Adrenal gland (tissue), 12 donors: ENCODE measurements around the gene ADGRG4. TPM values are rescaled to one million over a fixed set of nuclear protein-coding genes. Genes with fewer than 3 reads are reported as not detected.

ENCODE experiments used
- DNase-seq, 7 donors: peaks; one replicate each; pipeline ENCODE4 v3.0.0-alpha.2; 2019 to 2020
- H3K27ac ChIP-seq, 5 donors: fragments of 200-600 bp; sonication (generic) in 4 of 5; 1 replicate in 3 of 5; 2 replicates in 2 of 5; pipeline versions ENCODE4 v1.5.1 to v1.8.0; 2016 to 2020; ENCODE audit warnings: mild to moderate bottlenecking in 1 of 5
- H3K27me3 ChIP-seq: fragments of 200-600 bp; 2 replicates; pipeline ENCODE4 v1.8.0; 2021
- H3K36me3 ChIP-seq, 2 donors: fragments of 200-600 bp; replicated peaks in 1 of 2; 1 replicate in 1 of 2; 2 replicates in 1 of 2; pipeline versions ENCODE4 v1.5.1 to v1.8.0; 2018 to 2022
- H3K4me1 ChIP-seq, 2 donors: fragments of 200-600 bp; replicated peaks in 1 of 2; 1 replicate in 1 of 2; 2 replicates in 1 of 2; pipeline versions ENCODE4 v1.5.1 to v1.8.0; 2018 to 2021
- H3K4me3 ChIP-seq, 4 donors: fragments of 200-600 bp; sonication (generic) in 3 of 4; one replicate each; pipeline ENCODE4 v1.5.1; 2016 to 2018
- H3K9me3 ChIP-seq, 3 donors: fragments of 200-600 bp; sonication (generic) in 1 of 3; replicated peaks in 1 of 3; 1 replicate in 2 of 3; 2 replicates in 1 of 3; pipeline versions ENCODE4 v1.5.1 to v1.8.0; 2016 to 2021
- POLR2A ChIP-seq, 2 donors: fragments of 450-650 bp; IDR thresholded peaks; one replicate each; pipeline ENCODE4 v1.6.1; 2017; ENCODE audit warnings: antibody characterized with exemption in 2 of 2, mild to moderate bottlenecking in 2 of 2, moderate library complexity in 1 of 2
- WGBS, 4 donors: extraction: QIAGEN DNeasy Blood & Tissue Kit in 2 of 4; methylation state at CpG; one replicate each; pipeline versions ENCODE4 v1.1.5 to v1.1.7; 2013 to 2017; 5-methylcytosine and 5-hydroxymethylcytosine counted together
- intact Hi-C, 2 donors: fragments of 100-400 bp; cut with DNase I; formaldehyde crosslinking; loops; one replicate each; pipeline versions ENCODE4 v1.14.1 to v1.15.0; 2022 to 2023
- polyA plus RNA-seq, 3 donors: library from polyadenylated mRNA; stranded (reverse); fragments of 200-250 nt in 2 of 3; fragments of 350-450 nt in 1 of 3; fragmentation: Illumina TruSeq in 1 of 3; extraction: RNeasy Lipid Tissue Mini Kit (QIAGEN cat#74804) in 1 of 3; gene quantifications; one replicate each; pipeline ENCODE4 v1.2.3, GENCODE V29; 2013 to 2014
- total RNA-seq, 9 donors: library from RNA; depleted of rRNA in 4 of 9; stranded (reverse); fragments of >200 nt in 4 of 9; fragments of 120-200 nt in 1 of 9; fragmentation: NEBNext Ultra II Directional in 1 of 9; extraction: Animal tissue kit (Norgen Biotek cat#: 25700) in 1 of 9; gene quantifications; one replicate each; pipeline versions ENCODE4 v1.1.0 to v1.2.4, GENCODE V29; 2013 to 2023
- TF ChIP-seq, protein P1 (sequence below), 6 experiments: fragments of 450-650 bp in 4 of 6; fragments of 200-600 bp in 2 of 6; sonication (generic) in 1 of 6; IDR thresholded peaks; 1 replicate in 5 of 6; 2 replicates in 1 of 6; pipeline versions ENCODE4 v1.5.1 to v1.8.0; 2016 to 2021; ENCODE audit warnings: antibody characterized with exemption in 6 of 6, mild to moderate bottlenecking in 2 of 6, moderate library complexity in 1 of 6
- donor health status: healthy with polysubstance abuse.
- donor health status: Bipolar disorder and iron deficiency.
- donor health status: DM: yes; HTN: yes; CAD: no.
- donor health status: DM: no; HTN: no; CAD: no.
- donor health status: DM: no; HTN: no; CAD: no.
- donor health status: DM: yes; HTN: yes; CAD: no.

Gene ADGRG4
- total and polyA plus RNA-seq, 12 donors: under 0.01 to 0.11 (median 0.01) TPM; not detected in 4

DNA sequence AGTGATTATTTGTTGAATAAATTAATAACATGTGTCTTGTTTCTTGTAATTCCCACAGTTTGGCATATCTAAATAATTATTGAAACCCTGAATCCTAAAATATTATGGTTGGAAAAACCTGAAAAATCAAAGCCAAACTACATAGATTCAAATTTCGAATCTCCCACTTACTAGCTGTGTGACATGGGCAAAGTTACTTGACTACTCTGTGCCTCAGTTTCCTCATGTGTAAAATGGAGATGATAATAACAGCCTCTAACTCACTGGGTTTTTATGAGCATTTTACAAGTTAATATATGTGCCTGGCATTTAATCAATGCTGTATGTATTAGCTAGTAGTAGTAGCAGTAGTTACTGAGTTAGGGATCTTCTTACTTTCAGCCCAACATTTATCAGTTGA is 152.4 kb downstream of the ADGRG4 start:
- Histone ChIP-seq H3K4me3 (no peak overlapping the region), H3K36me3 (no peaks in the 10 kb centered on the region), H3K4me1 (no peaks in the 10 kb centered on the region), H3K27me3 (no peaks in the 10 kb centered on the region), H3K9me3 (no peaks in the 10 kb centered on the region), H3K27ac (no peak overlapping the region)
- DNase-seq: no peak
- no peak for TF ChIP-seq POLR2A (IDR thresholded peaks at IDR 0.05)
- TF ChIP-seq, protein P1, sequence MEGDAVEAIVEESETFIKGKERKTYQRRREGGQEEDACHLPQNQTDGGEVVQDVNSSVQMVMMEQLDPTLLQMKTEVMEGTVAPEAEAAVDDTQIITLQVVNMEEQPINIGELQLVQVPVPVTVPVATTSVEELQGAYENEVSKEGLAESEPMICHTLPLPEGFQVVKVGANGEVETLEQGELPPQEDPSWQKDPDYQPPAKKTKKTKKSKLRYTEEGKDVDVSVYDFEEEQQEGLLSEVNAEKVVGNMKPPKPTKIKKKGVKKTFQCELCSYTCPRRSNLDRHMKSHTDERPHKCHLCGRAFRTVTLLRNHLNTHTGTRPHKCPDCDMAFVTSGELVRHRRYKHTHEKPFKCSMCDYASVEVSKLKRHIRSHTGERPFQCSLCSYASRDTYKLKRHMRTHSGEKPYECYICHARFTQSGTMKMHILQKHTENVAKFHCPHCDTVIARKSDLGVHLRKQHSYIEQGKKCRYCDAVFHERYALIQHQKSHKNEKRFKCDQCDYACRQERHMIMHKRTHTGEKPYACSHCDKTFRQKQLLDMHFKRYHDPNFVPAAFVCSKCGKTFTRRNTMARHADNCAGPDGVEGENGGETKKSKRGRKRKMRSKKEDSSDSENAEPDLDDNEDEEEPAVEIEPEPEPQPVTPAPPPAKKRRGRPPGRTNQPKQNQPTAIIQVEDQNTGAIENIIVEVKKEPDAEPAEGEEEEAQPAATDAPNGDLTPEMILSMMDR (IDR thresholded peaks at IDR 0.05): no peak
- 58 to 76% (median 73%) methylated on average over 1 of the region's 1 CpG for WGBS, 4 donors
- intact Hi-C loops: no loop called here

DNA sequence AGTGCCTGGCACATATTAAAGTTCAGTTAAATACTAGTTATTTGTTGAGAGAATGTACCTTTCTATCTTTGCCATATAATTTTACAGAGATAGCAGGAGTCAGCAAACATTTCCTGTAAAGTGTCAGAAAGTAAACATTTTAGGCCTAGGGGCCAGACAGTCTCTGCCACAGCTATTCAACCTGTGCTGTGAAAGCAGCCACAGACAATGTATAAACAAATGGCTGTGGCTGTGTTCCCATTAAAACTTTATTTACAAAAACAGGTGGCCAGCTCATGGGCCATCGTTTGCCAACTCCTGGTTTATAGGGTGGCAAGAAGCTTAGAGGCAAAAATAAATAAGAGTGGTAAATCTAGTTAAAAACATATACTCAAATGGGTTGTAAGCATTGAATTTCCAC is 153.0 kb downstream of the ADGRG4 start:
- intact Hi-C loops: no loop called here
- no peak for TF ChIP-seq POLR2A (IDR thresholded peaks at IDR 0.05)
- Histone ChIP-seq H3K9me3 (no peaks in the 10 kb centered on the region), H3K27ac (no peak overlapping the region), H3K27me3 (no peaks in the 10 kb centered on the region), H3K4me3 (no peak overlapping the region), H3K36me3 (no peaks in the 10 kb centered on the region), H3K4me1 (no peaks in the 10 kb centered on the region)
- WGBS, 4 donors: 35 to 71% (median 56%) methylated on average over 1 of the region's 1 CpG
- no peak for DNase-seq

DNA sequence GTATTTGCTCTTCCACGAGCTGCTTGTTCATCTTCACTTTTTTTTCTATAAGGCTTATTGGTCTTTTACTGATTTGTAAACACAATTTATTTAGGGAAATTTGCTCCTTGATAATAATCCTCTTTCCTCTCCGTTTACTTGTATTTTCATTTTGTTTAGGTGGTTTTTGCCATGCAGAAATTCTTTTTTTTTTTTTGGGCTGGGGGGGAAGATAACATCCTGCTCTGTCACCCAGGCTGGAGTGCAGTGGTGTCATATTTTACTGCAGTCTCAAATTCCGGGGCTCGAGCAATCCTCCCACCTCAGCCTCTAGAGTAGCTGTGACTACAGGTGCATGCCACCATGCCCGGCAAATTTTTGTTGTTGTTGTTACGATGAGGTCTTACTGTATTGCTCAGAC is 155.4 kb downstream of the ADGRG4 start:
- WGBS, 4 donors: 61 to 72% (median 70%) methylated on average over 5 to 6 of the region's 6 CpGs
- Histone ChIP-seq H3K9me3 (no peaks in the 10 kb centered on the region), H3K4me1 (no peaks in the 10 kb centered on the region), H3K27me3 (no peaks in the 10 kb centered on the region), H3K36me3 (no peaks in the 10 kb centered on the region), H3K4me3 (no peak overlapping the region), H3K27ac (no peak overlapping the region)
- DNase-seq: no peak
- TF ChIP-seq POLR2A (IDR thresholded peaks at IDR 0.05): no peak
- TF ChIP-seq, protein P1 (IDR thresholded peaks at IDR 0.05): no peak
- intact Hi-C loops: no loop called here

DNA sequence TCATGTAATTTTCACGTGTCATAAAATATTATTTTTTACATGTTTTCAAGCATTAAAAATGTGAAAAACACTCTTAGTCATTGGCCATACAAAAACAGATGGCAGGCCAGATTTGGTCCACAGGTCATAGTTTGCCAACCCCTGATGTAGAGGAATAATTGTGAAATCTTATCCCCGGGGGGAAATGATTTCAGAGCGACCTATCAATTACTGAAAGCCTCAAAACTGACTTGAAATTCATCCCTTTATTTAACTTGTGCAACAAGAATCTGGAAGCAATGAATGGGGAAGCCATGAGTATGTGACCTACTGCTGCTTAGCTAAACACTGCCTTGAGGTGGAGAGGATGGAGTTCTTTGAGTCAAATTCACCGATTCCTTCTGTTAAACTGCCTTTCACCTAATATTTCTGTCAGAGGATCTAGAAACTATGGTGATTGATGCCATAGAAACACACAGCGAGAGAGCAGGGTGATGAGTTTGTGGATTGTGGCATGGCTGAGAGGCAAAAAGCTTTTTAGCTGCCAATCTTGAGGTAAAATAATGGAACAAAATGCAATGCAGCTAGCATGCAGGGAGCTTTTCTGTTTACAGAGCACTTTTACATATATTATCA is 156.6 kb downstream of the ADGRG4 start:
- WGBS, 4 donors: 40 to 66% (median 49%) methylated on average over 4 to 5 of the region's 5 CpGs
- H3K27ac ChIP-seq: no peak overlapping the region

More for the DNA sequence above, 156.6 kb downstream of the ADGRG4 start:
- Histone ChIP-seq H3K36me3 (no peaks in the 10 kb centered on the region), H3K4me1 (no peaks in the 10 kb centered on the region), H3K4me3 (no peak overlapping the region), H3K9me3 (no peaks in the 10 kb centered on the region), H3K27me3 (no peaks in the 10 kb centered on the region)
- DNase-seq: no peak
- TF ChIP-seq POLR2A (IDR thresholded peaks at IDR 0.05): no peak
- TF ChIP-seq, protein P1 (IDR thresholded peaks at IDR 0.05): no peak
- intact Hi-C loops: no loop called here
